Endodermal cell (in vitro differentiated cells): ENCODE results near the gene SLC45A1. TPM values are rescaled to one million over a fixed set of nuclear protein-coding genes. Genes with fewer than 3 reads are reported as not detected.

ENCODE experiments used
- DNase-seq: peaks from one replicate; pipeline ENCODE4 v3.0.0-alpha.2; 2017
- H3K27ac ChIP-seq: 2 replicates; pipeline ENCODE4 v1.5.1; 2013; ENCODE audit warnings: mild to moderate bottlenecking, low read depth, low read length, moderate library complexity
- H3K27me3 ChIP-seq: 2 replicates; pipeline ENCODE4 v1.6.1; 2013; ENCODE audit warnings: mild to moderate bottlenecking, low read length, moderate library complexity; ENCODE audit not compliant: insufficient read depth, control insufficient read depth, poor library complexity, severe bottlenecking
- H3K36me3 ChIP-seq: 2 replicates; pipeline ENCODE4 v1.7.0; 2013; ENCODE audit warnings: mild to moderate bottlenecking, low read length, moderate library complexity; ENCODE audit not compliant: control insufficient read depth, insufficient read depth
- H3K4me1 ChIP-seq: one replicate; pipeline ENCODE4 v1.7.0; 2013; ENCODE audit warnings: low read length; ENCODE audit not compliant: control insufficient read depth, insufficient read depth
- H3K4me3 ChIP-seq: 2 replicates; pipeline ENCODE4 v1.5.1; 2013; ENCODE audit warnings: mild to moderate bottlenecking, low read length, moderate library complexity
- H3K9ac ChIP-seq: 2 replicates; pipeline ENCODE4 v1.6.1; 2013; ENCODE audit warnings: mild to moderate bottlenecking, low read length, moderate library complexity; ENCODE audit not compliant: poor library complexity, severe bottlenecking; ENCODE audit errors: extremely low read depth
- H3K9me3 ChIP-seq: 2 replicates; pipeline ENCODE4 v1.6.1; 2013; ENCODE audit warnings: mild to moderate bottlenecking, low read length, moderate library complexity; ENCODE audit not compliant: control insufficient read depth
- H3K27ac Mint-ChIP-seq: 2 replicates; pipeline ENCODE4 v1.8.0; 2020; ENCODE audit warnings: mixed read lengths
- H3K27me3 Mint-ChIP-seq: 2 replicates; pipeline ENCODE4 v1.8.0; 2021; ENCODE audit warnings: mild to moderate bottlenecking, mixed read lengths; ENCODE audit not compliant: insufficient read depth
- H3K36me3 Mint-ChIP-seq: 2 replicates; pipeline ENCODE4 v1.8.0; 2020; ENCODE audit warnings: low read depth, mixed read lengths
- H3K4me1 Mint-ChIP-seq: 2 replicates; pipeline ENCODE4 v1.8.0; 2020; ENCODE audit warnings: mixed read lengths
- H3K4me3 Mint-ChIP-seq: 2 replicates; pipeline ENCODE4 v1.8.0; 2020; ENCODE audit warnings: mild to moderate bottlenecking, moderate library complexity, mixed read lengths
- H3K9me3 Mint-ChIP-seq: 2 replicates; pipeline ENCODE4 v1.8.0; 2020; ENCODE audit warnings: mild to moderate bottlenecking, mixed read lengths
- CTCF ChIP-seq: fragments of 200-600 bp; sonication (generic); conservative IDR thresholded peaks from 2 replicates; pipeline ENCODE4 v1.5.0; 2021; ENCODE audit warnings: antibody characterized with exemption, mild to moderate bottlenecking
- WGBS, 2 experiments: methylation state at CpG; one replicate each; pipeline versions ENCODE4 v1.1.5 to v1.1.7; 2013; ENCODE audit warnings: missing lambda C conversion rate in 2 of 2, mixed read lengths in 1 of 2; ENCODE audit not compliant: insufficient coverage in 1 of 2, insufficient read length in 1 of 2; 5-methylcytosine and 5-hydroxymethylcytosine counted together
- total RNA-seq, 2 donors: library from RNA; stranded (reverse); fragmentation: NEBNext Ultra II Directional in 1 of 2; extraction: Animal tissue kit (Norgen Biotek cat#: 25700) in 1 of 2; gene quantifications; 2 replicates in 1 of 2; 3 replicates in 1 of 2; pipeline ENCODE4 v1.2.1, GENCODE V29; 2021

The SLC45A1 gene
- total RNA-seq, 2 donors from 2014 or later, result 0.42 TPM; not detected in 1

GRCh38 chr1:8343464-8344001 lies 25.6 kb downstream of the SLC45A1 start:
- Histone ChIP-seq H3K4me3 (no peak overlapping the region), H3K36me3 (no peaks in the 10 kb centered on the region), H3K27me3 (no peaks in the 10 kb centered on the region), H3K9ac (no peak overlapping the region), H3K9me3 (no peaks in the 10 kb centered on the region), H3K27ac (peak overlapping the region; percentile 73), H3K4me1 (no peaks in the 10 kb centered on the region)
- DNase-seq, result peak; percentile 44
- no peaks in the 10 kb centered on the region for H3K4me1 Mint-ChIP-seq
- no peaks in the 10 kb centered on the region for H3K9me3 Mint-ChIP-seq
- H3K36me3 Mint-ChIP-seq, result no peaks in the 10 kb centered on the region
- TF ChIP-seq CTCF, result no peak
- H3K27ac Mint-ChIP-seq, result no peak overlapping the region
- 87 to 90% methylated on average over 28 to 32 of the region's 32 CpGs for WGBS, 2 experiments
- H3K4me3 Mint-ChIP-seq, result no peak overlapping the region
- peaks cover 2% of the 10 kb centered on the region for H3K27me3 Mint-ChIP-seq

GRCh38 chr1:8344893-8345507 lies 27.1 kb downstream of the SLC45A1 start:
- no peak for DNase-seq
- Histone ChIP-seq H3K36me3 (no peaks in the 10 kb centered on the region), H3K4me3 (no peak overlapping the region), H3K9me3 (no peaks in the 10 kb centered on the region), H3K27me3 (no peaks in the 10 kb centered on the region), H3K4me1 (no peaks in the 10 kb centered on the region), H3K9ac (no peak overlapping the region), H3K27ac (no peak overlapping the region)
- no peak for TF ChIP-seq CTCF
- Mint-ChIP-seq H3K27ac (no peak overlapping the region), H3K9me3 (no peaks in the 10 kb centered on the region), H3K4me3 (no peak overlapping the region), H3K36me3 (no peaks in the 10 kb centered on the region), H3K4me1 (peaks cover 3% of the 10 kb centered on the region), H3K27me3 (peaks cover 3% of the 10 kb centered on the region)
- 91% methylated on average over 4 to 10 of the region's 10 CpGs for WGBS, 2 experiments

GRCh38 chr1:8345621-8346415 lies 27.9 kb downstream of the SLC45A1 start:
- H3K9me3 ChIP-seq, result no peaks in the 10 kb centered on the region
- no peak overlapping the region for H3K4me3 ChIP-seq
- no peaks in the 10 kb centered on the region for H3K9me3 Mint-ChIP-seq
- H3K27me3 Mint-ChIP-seq, result peaks cover 3% of the 10 kb centered on the region
- no peaks in the 10 kb centered on the region for H3K36me3 Mint-ChIP-seq
- peaks cover 3% of the 10 kb centered on the region for H3K4me1 Mint-ChIP-seq
- no peak overlapping the region for H3K9ac ChIP-seq
- H3K4me3 Mint-ChIP-seq, result no peak overlapping the region
- H3K27ac Mint-ChIP-seq, result peak overlapping the region; percentile 1
- H3K27me3 ChIP-seq, result no peaks in the 10 kb centered on the region
- TF ChIP-seq CTCF, result no peak
- H3K27ac ChIP-seq, result no peak overlapping the region
- DNase-seq, result peak; percentile 42
- 93 to 95% methylated on average over 15 to 18 of the region's 18 CpGs for WGBS, 2 experiments
- no peaks in the 10 kb centered on the region for H3K36me3 ChIP-seq
- H3K4me1 ChIP-seq, result no peaks in the 10 kb centered on the region
